IMR-90 (cell line): ENCODE measurements around the gene BTK. TPM values are rescaled to one million over a fixed set of nuclear protein-coding genes. Genes with fewer than 3 reads are reported as not detected.

Source experiments
- ATAC-seq: fragments of 200-7000 bp; cut with Tn5 transposase; 2 replicates; pipeline ENCODE4 v1.9.1; 2020; ENCODE audit warnings: low read depth, mild to moderate bottlenecking, moderate library complexity
- BruUV-seq: library from RNA; stranded (reverse); fragments of 400-500 nt; replicated peaks from 2 replicates; lab custom pipeline; 2021; lab: Mats Ljungman, UMichigan
- CTCF ChIA-PET: fragments of 300-600 bp; formaldehyde crosslinking; extraction: SDS; loops from one replicate; lab custom pipeline; 2021; ENCODE audit warnings: antibody characterized with exemption; lab: Yijun Ruan, JAX
- POLR2A ChIA-PET: fragments of 300-600 bp; sonication (Branson Sonifier 250); formaldehyde crosslinking; loops from one replicate; lab custom pipeline; 2022; ENCODE audit warnings: antibody characterized with exemption; ENCODE audit not compliant: unreplicated experiment; lab: Charles Lee
- DNase-seq: peaks from one replicate; pipeline ENCODE4 v3.0.0; 2013
- H2AFZ ChIP-seq: replicated peaks from 2 replicates; pipeline ENCODE3; 2013; ENCODE audit warnings: low read length, mild to moderate bottlenecking; ENCODE audit not compliant: poor library complexity
- H2AK5ac ChIP-seq: 2 replicates; pipeline ENCODE4 v1.6.1; 2013; ENCODE audit warnings: low read depth, low read length, inconsistent platforms
- H2AK9ac ChIP-seq: replicated peaks from 2 replicates; pipeline ENCODE3; 2013; ENCODE audit warnings: mild to moderate bottlenecking, low read depth, low read length, moderate library complexity; ENCODE audit not compliant: poor library complexity
- H2BK120ac ChIP-seq: 2 replicates; pipeline ENCODE4 v1.6.1; 2013; ENCODE audit warnings: low read depth, low read length, inconsistent platforms
- H2BK15ac ChIP-seq: 3 replicates; pipeline ENCODE4 v1.6.1; 2013; ENCODE audit warnings: low read depth, low read length, inconsistent platforms
- H2BK20ac ChIP-seq: 2 replicates; pipeline ENCODE4 v1.6.1; 2013; ENCODE audit warnings: low read depth, mild to moderate bottlenecking, inconsistent platforms, low read length, moderate library complexity
- H2BK5ac ChIP-seq: 2 replicates; pipeline ENCODE4 v1.6.1; 2013; ENCODE audit warnings: mild to moderate bottlenecking, low read depth, low read length, inconsistent platforms; ENCODE audit not compliant: poor library complexity, severe bottlenecking
- H3K14ac ChIP-seq: replicated peaks from 2 replicates; pipeline ENCODE4 v1.6.1; 2013; ENCODE audit warnings: low read depth, low read length, inconsistent platforms
- H3K18ac ChIP-seq: 2 replicates; pipeline ENCODE4 v1.6.1; 2013; ENCODE audit warnings: low read depth, low read length, control low read depth
- H3K23ac ChIP-seq: 2 replicates; pipeline ENCODE4 v1.6.1; 2013; ENCODE audit warnings: low read depth, low read length, inconsistent platforms
- H3K27ac ChIP-seq: 2 replicates; pipeline ENCODE4 v1.5.1; 2013; ENCODE audit warnings: mild to moderate bottlenecking, control low read depth, low read length; ENCODE audit not compliant: insufficient read depth
- H3K27me3 ChIP-seq: 2 replicates; pipeline ENCODE4 v1.6.1; 2013; ENCODE audit warnings: low read length; ENCODE audit not compliant: control insufficient read depth, insufficient read depth
- H3K36me3 ChIP-seq: 2 replicates; pipeline ENCODE4 v1.6.1; 2013; ENCODE audit warnings: low read length, mixed read lengths; ENCODE audit not compliant: control insufficient read depth, insufficient read depth
- H3K4ac ChIP-seq: 2 replicates; pipeline ENCODE4 v1.6.1; 2013; ENCODE audit warnings: low read depth, low read length, inconsistent platforms
- H3K4me1 ChIP-seq: 2 replicates; pipeline ENCODE4 v1.6.1; 2013; ENCODE audit warnings: low read length, mixed read lengths; ENCODE audit not compliant: control insufficient read depth, insufficient read depth
- H3K4me2 ChIP-seq: 2 replicates; pipeline ENCODE4 v1.6.1; 2013; ENCODE audit warnings: low read depth, mild to moderate bottlenecking, control low read depth, low read length, moderate library complexity
- H3K4me3 ChIP-seq: 2 replicates; pipeline ENCODE4 v1.5.1; 2013; ENCODE audit warnings: low read depth, mild to moderate bottlenecking, control low read depth, low read length, moderate library complexity; ENCODE audit not compliant: insufficient read depth
- H3K56ac ChIP-seq: 2 replicates; pipeline ENCODE4 v1.6.1; 2013; ENCODE audit warnings: low read length, inconsistent platforms; ENCODE audit not compliant: insufficient read depth; ENCODE audit errors: extremely low read depth
- H3K79me1 ChIP-seq, 2 experiments: 2 replicates each; pipeline ENCODE4 v1.6.1; 2013; ENCODE audit warnings: low read length in 2 of 2, inconsistent platforms in 1 of 2, low read depth in 1 of 2
- H3K9ac ChIP-seq: 2 replicates; pipeline ENCODE4 v1.6.1; 2013; ENCODE audit warnings: low read depth, low read length, control low read depth
- H3K9me1 ChIP-seq: 2 replicates; pipeline ENCODE4 v1.6.1; 2013; ENCODE audit warnings: low read length, inconsistent platforms; ENCODE audit not compliant: insufficient read depth
- H3K9me3 ChIP-seq: 2 replicates; pipeline ENCODE4 v1.6.1; 2013; ENCODE audit warnings: low read length; ENCODE audit not compliant: control insufficient read depth, insufficient read depth
- H4K20me1 ChIP-seq: 2 replicates; pipeline ENCODE4 v1.6.1; 2013; ENCODE audit warnings: low read length, inconsistent platforms; ENCODE audit not compliant: insufficient read depth
- H4K5ac ChIP-seq: 2 replicates; pipeline ENCODE4 v1.6.1; 2013; ENCODE audit warnings: mild to moderate bottlenecking, low read depth, low read length, control low read depth
- H4K8ac ChIP-seq, 2 experiments: 2 replicates each; pipeline ENCODE4 v1.6.1; 2013; ENCODE audit warnings: low read depth in 2 of 2, low read length in 2 of 2, control low read depth in 1 of 2, inconsistent platforms in 1 of 2
- H4K91ac ChIP-seq: 2 replicates; pipeline ENCODE4 v1.6.1; 2013; ENCODE audit warnings: low read depth, low read length, inconsistent platforms; ENCODE audit not compliant: insufficient read depth
- FOS ChIP-seq: fragments of 150-350 bp; IDR thresholded peaks from 2 replicates; pipeline ENCODE4 v1.6.1; 2016; ENCODE audit warnings: low read depth, low read length
- MAFK ChIP-seq: IDR thresholded peaks from 2 replicates; pipeline ENCODE4 v1.6.1; 2012; ENCODE audit warnings: low read depth, low read length, improper control_type of control experiment
- MAZ ChIP-seq: IDR thresholded peaks from 2 replicates; pipeline ENCODE4 v1.6.1; 2012; ENCODE audit warnings: low read depth, mild to moderate bottlenecking, low read length, improper control_type of control experiment, moderate library complexity, borderline replicate concordance
- MXI1 ChIP-seq: IDR thresholded peaks from 2 replicates; pipeline ENCODE4 v1.6.1; 2012; ENCODE audit warnings: low read depth, mild to moderate bottlenecking, low read length, moderate library complexity, borderline replicate concordance
- NFE2L2 ChIP-seq: fragments of 150-350 bp; IDR thresholded peaks from 2 replicates; pipeline ENCODE4 v1.6.1; 2016; ENCODE audit warnings: low read depth, mild to moderate bottlenecking, low read length
- POLR2A ChIP-seq: IDR thresholded peaks from 2 replicates; pipeline ENCODE4 v1.6.1; 2012; ENCODE audit warnings: mild to moderate bottlenecking, low read depth, low read length
- RAD21 ChIP-seq: IDR thresholded peaks from 2 replicates; pipeline ENCODE4 v1.6.1; 2012; ENCODE audit warnings: low read length, improper control_type of control experiment
- RFX5 ChIP-seq: IDR thresholded peaks from 2 replicates; pipeline ENCODE4 v1.8.0; 2012; ENCODE audit warnings: low read depth, mild to moderate bottlenecking, low read length, moderate library complexity
- SMC3 ChIP-seq: fragments of 150-350 bp; IDR thresholded peaks from 2 replicates; pipeline ENCODE4 v1.6.1; 2016; ENCODE audit warnings: low read depth, mild to moderate bottlenecking, antibody characterized with exemption, low read length, moderate library complexity
- USF2 ChIP-seq: fragments of 150-350 bp; IDR thresholded peaks from 2 replicates; pipeline ENCODE4 v1.6.1; 2017; ENCODE audit warnings: mild to moderate bottlenecking, antibody characterized with exemption, low read length, low read depth
- WGBS, 2 experiments: methylation state at CpG; one replicate each; pipeline versions ENCODE4 v1.1.5 to v1.1.7; 2013; ENCODE audit warnings: missing lambda C conversion rate in 2 of 2; ENCODE audit not compliant: insufficient read length in 1 of 2; ENCODE audit errors: extremely low coverage in 2 of 2; 5-methylcytosine and 5-hydroxymethylcytosine counted together
- dilution Hi-C: fragments of 300-500 bp; cut with HindIII; formaldehyde crosslinking; loops from one replicate; pipeline ENCODE4 v1.14.3; 2018; ENCODE audit warnings: low sequenced_read_pairs; ENCODE audit not compliant: unreplicated experiment
- in situ Hi-C: fragments of 300-500 bp; cut with MboI; formaldehyde crosslinking; loops from 3 replicates; pipeline ENCODE4 v1.14.3; 2019; ENCODE audit warnings: low sequenced_read_pairs, inconsistent platforms, mixed read lengths
- intact Hi-C: fragments of 100-400 bp; cut with micrococcal nuclease; formaldehyde crosslinking; loops from 2 replicates; pipeline ENCODE4 v1.10.0; 2022
- polyA plus RNA-seq, 3 experiments: library from polyadenylated mRNA; depleted of rRNA; stranded (reverse); fragments of >200 nt; gene quantifications; 2 replicates each; pipeline ENCODE4 v1.2.3, GENCODE V29; 2012; ENCODE audit warnings: low replicate concordance in 1 of 3
- total RNA-seq: library from RNA; depleted of rRNA; stranded (reverse); fragments of >200 nt; gene quantifications from 2 replicates; pipeline ENCODE4 v1.2.3, GENCODE V29; 2012

BTK gene
- total and polyA plus RNA-seq, 2 of the 4 experiments (the other 2 are of a cell fraction), result not detected

DNA sequence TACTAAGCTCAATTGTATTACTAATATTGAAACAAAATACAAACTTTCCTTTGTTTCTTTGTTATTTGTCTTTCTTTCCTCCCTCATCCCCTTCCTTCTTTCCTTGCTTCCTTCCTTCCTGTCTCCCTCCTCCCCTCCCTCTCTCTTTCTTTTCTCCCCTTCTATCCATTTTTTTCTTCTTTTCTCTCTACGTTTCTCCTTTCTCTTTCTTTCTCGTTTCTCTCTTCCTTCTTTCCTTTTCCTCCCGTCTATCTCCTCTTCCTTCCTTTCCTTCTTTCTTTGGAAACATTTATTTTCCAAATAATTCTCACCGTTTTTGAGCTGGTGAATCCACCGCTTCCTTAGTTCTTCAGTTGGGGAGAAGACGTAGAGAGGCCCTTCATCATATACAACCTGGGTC is 16.3 kb downstream of the BTK start:
- dilution Hi-C loops, result no loop called here
- no peak overlapping the region for H3K56ac ChIP-seq
- H2BK5ac ChIP-seq, result no peak overlapping the region
- TF ChIP-seq RFX5, result no peak
- TF ChIP-seq NFE2L2, result no peak
- TF ChIP-seq RAD21, result no peak
- TF ChIP-seq FOS, result no peak
- TF ChIP-seq USF2, result no peak
- TF ChIP-seq SMC3, result no peak
- TF ChIP-seq MAFK, result no peak
- no peak for TF ChIP-seq MAZ
- no peak for TF ChIP-seq MXI1
- TF ChIP-seq POLR2A, result no peak
- no peak overlapping the region for H2AK9ac ChIP-seq
- no peak overlapping the region for H3K4me3 ChIP-seq
- H3K14ac ChIP-seq, result no peak overlapping the region
- BruUV-seq, result no TSS peak
- H3K36me3 ChIP-seq, result no peaks in the 10 kb centered on the region
- H3K4me1 ChIP-seq, result no peaks in the 10 kb centered on the region
- no peak overlapping the region for H3K9ac ChIP-seq
- no peaks in the 10 kb centered on the region for H3K9me3 ChIP-seq
- H3K9me1 ChIP-seq, result no peaks in the 10 kb centered on the region
- H2BK120ac ChIP-seq, result no peak overlapping the region
- no peak overlapping the region for H2BK20ac ChIP-seq
- ATAC-seq (no peak), DNase-seq (no peak)
- no peak overlapping the region for H3K27ac ChIP-seq
- H3K79me1 ChIP-seq, result no peaks in the 10 kb centered on the region
- in situ Hi-C loops, result no loop called here
- no peak overlapping the region for H4K5ac ChIP-seq
- H2AK5ac ChIP-seq, result no peak overlapping the region
- no peak overlapping the region for H2BK15ac ChIP-seq
- no peak overlapping the region for H3K4me2 ChIP-seq
- 33 to 93% methylated on average over 1 to 2 of the region's 6 CpGs for WGBS, 2 experiments
- no peak overlapping the region for H3K4ac ChIP-seq
- intact Hi-C loops, result no loop called here
- no peak overlapping the region for H3K18ac ChIP-seq
- CTCF ChIA-PET, result no interaction called here
- H3K23ac ChIP-seq, result no peak overlapping the region
- no peak overlapping the region for H2AFZ ChIP-seq
- POLR2A ChIA-PET, result no interaction called here
- no peak overlapping the region for H4K91ac ChIP-seq
- H4K8ac ChIP-seq, result no peak overlapping the region
- no peaks in the 10 kb centered on the region for H4K20me1 ChIP-seq
- peaks cover 3% of the 10 kb centered on the region for H3K27me3 ChIP-seq
